NCI-H446 treated with DMSO at 0.1 percent for 48 hours (cell line): ENCODE results near the gene COX4I1.

ENCODE experiments used
- DNase-seq: peaks from one replicate; lab custom pipeline; 2025; lab: John Stamatoyannopoulos, UW

The COX4I1 gene

GRCh38 chr16:85799497-85800320 is at the start of gene COX4I1, which contains the start of gene EMC8:
COX4I1 (plus strand) TSS chr16:85799695; CDS start chr16:85801206, 1,511 bp downstream.
EMC8 (minus strand) TSS chr16:85799544; CDS start chr16:85799295, 249 bp downstream.
- DNase-seq = peak; percentile 58

GRCh38 chr16:85749771-85750145 is 49.7 kb upstream of the COX4I1 start:
- DNase-seq = no peak

GRCh38 chr16:85750146-85750826 is 49.2 kb upstream of the COX4I1 start:
- no peak for DNase-seq

- no peak for DNase-seq
Measured at GRCh38 chr16:85750827-85751697, 48.4 kb upstream of the COX4I1 start, which contains the start of gene C16orf74. C16orf74 (minus strand) TSS chr16:85751096; CDS start chr16:85735217, 15,879 bp downstream.

GRCh38 chr16:85751698-85752501 is 47.6 kb upstream of the COX4I1 start:
- no peak for DNase-seq

- DNase-seq = no peak
Measured at GRCh38 chr16:85752511-85753420, 46.7 kb upstream of the COX4I1 start.

GRCh38 chr16:85753559-85753958 is 45.9 kb upstream of the COX4I1 start:
- DNase-seq = no peak

GRCh38 chr16:85753976-85754375 is 45.5 kb upstream of the COX4I1 start:
- DNase-seq = no peak

GRCh38 chr16:85754413-85754812 is 45.1 kb upstream of the COX4I1 start:
- no peak for DNase-seq

- no peak for DNase-seq
Measured at GRCh38 chr16:85755929-85756768, 43.3 kb upstream of the COX4I1 start.

- no peak for DNase-seq
Measured at GRCh38 chr16:85757341-85757822, 42.1 kb upstream of the COX4I1 start.

GRCh38 chr16:85759136-85759535 is 40.4 kb upstream of the COX4I1 start:
- no peak for DNase-seq

- DNase-seq = no peak
Measured at GRCh38 chr16:85759631-85760419, 39.7 kb upstream of the COX4I1 start.

GRCh38 chr16:85761861-85762260 is 37.6 kb upstream of the COX4I1 start:
- DNase-seq = no peak

GRCh38 chr16:85762970-85763369 is 36.5 kb upstream of the COX4I1 start:
- DNase-seq = no peak

- DNase-seq = no peak
Measured at GRCh38 chr16:85763616-85764015, 35.9 kb upstream of the COX4I1 start.

GRCh38 chr16:85765211-85765610 is 34.3 kb upstream of the COX4I1 start:
- DNase-seq = no peak

- no peak for DNase-seq
Measured at GRCh38 chr16:85765767-85766166, 33.7 kb upstream of the COX4I1 start.
